SJSA1 (cell line): ENCODE measurements around the gene CDR2L. TPM values are rescaled to one million over a fixed set of nuclear protein-coding genes. Genes with fewer than 3 reads are reported as not detected.
"Not testable (repeated sequence)": the region's sequence is repeated elsewhere in the genome, so short reads cannot be mapped to it uniquely, and the experiment has no call there.

ENCODE experiments used
- DNase-seq, 2 experiments: peaks; one replicate each; pipeline ENCODE4 v3.0.0-alpha.2; 2015 to 2020; ENCODE audit warnings: low spot score in 2 of 2, low read depth in 1 of 2
- H3K27ac ChIP-seq: fragments of 250-450 bp; sonication (Bioruptor Pico); 2 replicates; pipeline ENCODE4 v1.5.1; 2020; ENCODE audit warnings: mild to moderate bottlenecking, moderate library complexity
- H3K27me3 ChIP-seq: fragments of 250-450 bp; sonication (Bioruptor Pico); replicated peaks from 2 replicates; pipeline ENCODE4 v1.5.1; 2020; ENCODE audit warnings: mild to moderate bottlenecking, moderate library complexity
- H3K36me3 ChIP-seq: fragments of 250-450 bp; sonication (Bioruptor Pico); 2 replicates; pipeline ENCODE4 v1.5.1; 2020; ENCODE audit warnings: mild to moderate bottlenecking
- H3K4me1 ChIP-seq: fragments of 250-450 bp; sonication (Bioruptor Pico); replicated peaks from 2 replicates; pipeline ENCODE4 v1.6.1; 2021; ENCODE audit warnings: mild to moderate bottlenecking
- H3K4me3 ChIP-seq: fragments of 250-450 bp; sonication (Bioruptor Pico); 2 replicates; pipeline ENCODE4 v1.5.1; 2020; ENCODE audit warnings: mild to moderate bottlenecking
- H3K9me3 ChIP-seq: fragments of 250-450 bp; sonication (Bioruptor Pico); replicated peaks from 2 replicates; pipeline ENCODE4 v1.5.1; 2020; ENCODE audit warnings: mild to moderate bottlenecking
- total RNA-seq: library from RNA; depleted of rRNA; stranded (reverse); fragments of >200 nt; shearing (Covaris generic); gene quantifications from 2 replicates; pipeline ENCODE4 v1.2.3, GENCODE V29; 2014

The CDR2L gene
- total RNA-seq, 1 experiment from 2014 or later = 9.6 TPM

DNA sequence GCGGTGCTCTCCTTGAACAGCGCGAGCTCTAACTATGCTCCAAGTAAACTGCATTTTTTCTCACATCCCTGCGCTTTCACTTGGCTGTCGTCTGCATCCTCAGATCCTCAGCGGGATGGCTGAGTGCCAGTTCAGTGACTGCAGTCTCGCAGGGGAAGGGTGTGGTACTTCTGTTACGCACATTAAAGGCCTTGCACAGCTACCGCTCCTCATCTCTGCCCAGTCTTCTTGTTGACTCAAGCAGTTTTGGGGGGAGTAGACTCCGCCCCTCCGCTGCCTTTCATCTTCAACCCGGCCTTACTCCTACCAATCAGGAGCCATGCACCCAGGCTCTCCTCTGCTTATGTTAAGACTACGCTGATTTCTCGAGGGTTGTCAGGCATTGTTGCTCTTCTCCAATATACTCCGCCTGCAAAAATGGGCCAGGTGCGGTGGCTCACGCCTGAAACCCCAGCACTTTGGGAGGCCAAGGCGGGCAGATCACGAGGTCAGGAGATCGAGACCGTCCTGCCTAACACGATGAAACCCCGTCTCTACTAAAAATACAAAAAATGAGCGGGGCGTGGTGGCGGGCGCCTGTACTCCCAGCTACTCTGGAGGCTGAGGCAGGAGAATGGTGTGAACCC, 49.3 kb downstream of the CDR2L start:
- no peak overlapping the region for H3K27ac ChIP-seq
- peaks cover 19% of the 10 kb centered on the region for H3K4me1 ChIP-seq
- no peak for DNase-seq
- peaks cover 45% of the 10 kb centered on the region for H3K36me3 ChIP-seq
- no peak overlapping the region for H3K4me3 ChIP-seq
- H3K27me3 ChIP-seq = no peaks in the 10 kb centered on the region
- H3K9me3 ChIP-seq = no peaks in the 10 kb centered on the region

DNA sequence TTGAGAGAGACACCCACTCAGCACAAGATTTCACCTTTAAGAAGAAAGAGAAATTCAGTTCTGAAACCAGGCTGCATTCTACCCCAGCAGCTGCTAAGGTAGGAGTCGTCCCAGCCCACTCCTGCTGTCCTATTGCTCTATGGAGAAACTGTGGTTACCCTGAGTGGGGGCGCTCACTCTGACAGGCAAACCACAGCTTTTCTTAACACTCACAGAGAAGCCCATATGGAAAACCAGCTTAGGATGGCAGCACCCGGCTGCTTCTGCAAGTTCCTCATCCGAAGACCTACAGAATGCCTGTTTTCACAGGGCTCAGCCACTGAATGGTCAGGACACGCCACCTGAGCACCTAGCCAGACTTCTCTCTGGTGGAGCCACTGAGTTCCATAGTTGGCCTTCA, 51.8 kb downstream of the CDR2L start:
- Histone ChIP-seq H3K27me3 (no peaks in the 10 kb centered on the region), H3K36me3 (peaks cover 51% of the 10 kb centered on the region), H3K4me1 (peaks cover 9% of the 10 kb centered on the region), H3K9me3 (no peaks in the 10 kb centered on the region), H3K4me3 (no peak overlapping the region), H3K27ac (no peak overlapping the region)
- DNase-seq = no peak

DNA sequence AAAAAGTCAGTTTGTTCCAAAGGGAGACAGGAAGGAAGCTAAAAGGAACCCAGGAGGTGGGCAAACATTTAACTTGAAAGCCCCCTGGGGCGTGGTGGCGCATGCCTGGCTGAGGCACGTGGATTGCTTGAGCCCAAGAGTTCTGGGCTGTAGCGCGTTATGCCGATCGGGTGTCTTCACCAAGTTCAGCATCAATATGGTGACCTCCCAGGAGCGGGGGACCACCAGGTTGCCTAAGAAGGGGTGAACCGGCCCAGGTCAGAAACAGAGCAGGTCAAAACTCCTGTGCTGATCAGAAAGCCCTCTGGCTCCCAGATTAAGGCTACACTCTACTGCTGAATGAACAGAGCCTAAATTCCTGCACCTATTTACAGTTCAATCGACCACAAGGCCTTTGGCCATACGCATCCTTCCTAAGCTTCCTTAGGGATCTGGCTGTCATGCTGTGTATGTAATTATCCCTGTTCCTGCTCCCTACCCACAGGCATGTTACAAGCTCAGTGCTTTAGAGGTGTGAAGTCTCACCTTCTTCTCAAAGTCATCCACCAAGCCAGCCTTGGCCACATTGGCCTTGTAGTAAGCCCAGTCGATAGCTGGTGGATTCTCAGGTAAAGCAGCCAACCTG, 54.3 kb downstream of the CDR2L start:
- DNase-seq = no peak
- Histone ChIP-seq H3K4me3 (no peak overlapping the region), H3K4me1 (0 out of 2 replicates have a peak, but pooled peaks cover 3% of the 10 kb centered on the region), H3K9me3 (no peaks in the 10 kb centered on the region), H3K36me3 (peaks cover 50% of the 10 kb centered on the region), H3K27me3 (no peaks in the 10 kb centered on the region), H3K27ac (no peak overlapping the region)

DNA sequence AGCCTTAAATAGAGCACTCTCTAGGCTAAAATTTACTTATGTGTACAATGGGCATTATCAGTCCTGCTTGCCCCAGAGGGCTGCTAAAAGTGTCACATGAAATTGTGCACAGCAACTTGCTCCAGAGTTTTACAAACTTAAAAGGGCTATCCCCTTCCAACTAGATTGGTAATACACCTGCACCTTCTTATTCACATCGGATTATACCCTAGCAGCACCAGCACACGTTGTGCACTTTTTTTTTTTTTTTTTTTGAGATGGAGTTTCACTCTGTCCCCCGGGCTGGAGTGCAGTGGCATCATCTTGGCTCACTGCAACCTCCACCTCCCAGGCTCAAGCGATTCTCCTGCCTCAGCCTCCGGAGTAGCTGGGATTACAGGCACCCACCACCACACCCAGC, 56.4 kb downstream of the CDR2L start:
- DNase-seq, H3K27ac ChIP-seq, H3K27me3 ChIP-seq, H3K9me3 ChIP-seq, H3K4me3 ChIP-seq: not testable (repeated sequence)
- peaks cover 15% of the 10 kb centered on the region for H3K4me1 ChIP-seq
- peaks cover 43% of the 10 kb centered on the region for H3K36me3 ChIP-seq

DNA sequence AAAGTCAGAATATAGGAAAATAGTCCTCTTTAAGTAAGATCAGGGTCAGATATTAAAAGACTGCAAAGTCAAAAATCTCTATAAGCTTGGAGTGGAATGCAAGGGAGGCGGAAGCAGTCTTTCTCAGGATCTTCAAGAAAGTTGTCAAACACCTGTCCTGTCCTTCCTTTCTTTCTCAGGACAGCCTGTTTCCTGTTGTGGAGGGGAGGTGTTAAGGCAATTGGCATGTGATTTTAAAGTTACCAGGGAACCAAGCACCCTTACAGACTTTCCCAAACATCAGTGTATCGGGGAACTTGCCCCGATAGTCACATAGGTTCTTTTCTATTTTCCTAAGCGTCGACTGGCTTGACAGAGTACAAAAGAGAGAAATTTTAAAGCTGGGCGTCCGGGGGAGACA, 57.3 kb downstream of the CDR2L start:
- peaks cover 43% of the 10 kb centered on the region for H3K36me3 ChIP-seq
- H3K4me1 ChIP-seq = peaks cover 16% of the 10 kb centered on the region
- no peak for DNase-seq
- no peaks in the 10 kb centered on the region for H3K27me3 ChIP-seq
- H3K4me3 ChIP-seq = no peak overlapping the region
- no peaks in the 10 kb centered on the region for H3K9me3 ChIP-seq
- H3K27ac ChIP-seq = no peak overlapping the region

DNA sequence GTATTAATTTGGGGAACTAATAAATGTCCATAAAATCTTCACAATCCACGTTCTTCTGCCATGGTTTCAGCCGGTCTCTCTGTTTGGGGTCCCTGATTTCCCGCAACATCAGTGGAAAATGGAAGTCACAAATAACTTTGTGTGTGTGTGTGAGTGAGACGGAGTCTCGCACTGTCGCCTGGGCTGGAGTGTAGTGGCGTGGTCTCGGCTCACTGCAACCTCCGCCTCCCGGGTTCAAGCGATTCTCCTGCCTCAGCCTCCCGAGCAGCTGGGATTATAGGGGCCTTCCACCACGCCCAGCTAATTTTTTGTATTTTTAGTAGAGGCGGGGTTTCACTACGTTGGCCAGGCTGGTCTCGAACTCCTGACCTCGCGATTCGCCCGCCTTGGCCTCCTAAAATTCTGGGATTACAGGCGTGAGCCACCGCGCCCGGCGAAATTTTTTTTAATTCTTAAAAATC, 58.5 kb downstream of the CDR2L start:
- H3K36me3 ChIP-seq = peaks cover 42% of the 10 kb centered on the region
- H3K27ac ChIP-seq = peak overlapping the region; percentile 36; the same call in 1 of the 2 replicates
- peaks cover 16% of the 10 kb centered on the region for H3K4me1 ChIP-seq
- peak in 1 of 2 experiments; percentile 23 for DNase-seq
- peak overlapping the region; percentile 81 for H3K4me3 ChIP-seq
- H3K9me3 ChIP-seq, H3K27me3 ChIP-seq: not testable (repeated sequence)

DNA sequence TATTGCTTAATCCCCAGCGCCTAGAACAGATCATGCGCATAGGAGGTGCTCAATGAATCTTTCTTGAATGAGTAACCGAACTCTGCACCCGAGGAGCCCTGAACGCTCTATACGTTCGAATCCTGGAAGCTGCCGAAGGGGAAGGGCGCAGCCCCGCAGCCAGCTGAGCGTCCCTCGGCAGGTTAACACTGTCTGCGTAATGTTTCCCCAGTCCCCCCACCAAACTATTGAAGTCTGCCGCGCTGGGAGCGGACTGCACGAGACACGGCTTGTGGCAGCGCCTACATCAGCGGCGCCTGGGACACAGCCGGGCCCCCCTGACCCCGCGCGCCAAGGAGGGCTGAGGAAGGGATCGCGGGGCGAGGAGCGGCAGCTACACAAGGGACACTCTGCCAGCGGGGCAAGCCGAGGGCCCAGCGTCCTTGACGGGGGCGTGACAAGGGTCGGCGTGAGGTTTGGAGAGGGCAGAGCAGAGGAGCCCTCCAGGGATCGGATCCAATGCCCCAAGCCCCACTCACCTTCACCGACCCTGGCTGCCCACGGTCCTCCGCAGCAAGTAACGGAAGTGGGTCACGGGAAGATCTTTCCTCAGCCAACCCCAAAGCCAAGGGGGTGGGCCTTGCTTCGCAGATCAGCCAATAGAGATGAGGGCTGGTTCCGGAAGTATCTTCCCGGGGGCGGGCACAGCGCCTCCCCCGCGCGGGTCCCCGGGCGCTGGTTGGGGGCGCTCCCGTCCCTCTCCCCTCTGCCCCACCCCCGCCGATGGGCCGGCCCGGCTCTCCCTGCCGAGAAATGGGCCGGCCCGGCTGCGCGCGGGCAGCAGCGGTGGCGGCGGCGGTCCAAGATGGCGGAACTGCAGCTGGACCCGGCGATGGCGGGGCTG, 59.2 kb downstream of the CDR2L start, which contains the start of the genes ATP5PD and KCTD2:
Gene ATP5PD (minus strand): TSS at position 563 of the 883 bp plus-strand sequence. CDS start 4,319 bp downstream, outside the sequence.
Gene KCTD2 (plus strand): TSS at position 819 of the 883 bp plus-strand sequence. CDS start 26 bp downstream, at position 845.
- peaks cover 16% of the 10 kb centered on the region for H3K4me1 ChIP-seq
- no peaks in the 10 kb centered on the region for H3K27me3 ChIP-seq
- peak within 1 kb of the TSS; percentile 36 for H3K27ac ChIP-seq
- peak; percentile 99 for DNase-seq
- H3K4me3 ChIP-seq = peak within 1 kb of the TSS; percentile 81
- no peaks in the 10 kb centered on the region for H3K9me3 ChIP-seq
- H3K36me3 ChIP-seq = peaks cover 39% of the 10 kb centered on the region

DNA sequence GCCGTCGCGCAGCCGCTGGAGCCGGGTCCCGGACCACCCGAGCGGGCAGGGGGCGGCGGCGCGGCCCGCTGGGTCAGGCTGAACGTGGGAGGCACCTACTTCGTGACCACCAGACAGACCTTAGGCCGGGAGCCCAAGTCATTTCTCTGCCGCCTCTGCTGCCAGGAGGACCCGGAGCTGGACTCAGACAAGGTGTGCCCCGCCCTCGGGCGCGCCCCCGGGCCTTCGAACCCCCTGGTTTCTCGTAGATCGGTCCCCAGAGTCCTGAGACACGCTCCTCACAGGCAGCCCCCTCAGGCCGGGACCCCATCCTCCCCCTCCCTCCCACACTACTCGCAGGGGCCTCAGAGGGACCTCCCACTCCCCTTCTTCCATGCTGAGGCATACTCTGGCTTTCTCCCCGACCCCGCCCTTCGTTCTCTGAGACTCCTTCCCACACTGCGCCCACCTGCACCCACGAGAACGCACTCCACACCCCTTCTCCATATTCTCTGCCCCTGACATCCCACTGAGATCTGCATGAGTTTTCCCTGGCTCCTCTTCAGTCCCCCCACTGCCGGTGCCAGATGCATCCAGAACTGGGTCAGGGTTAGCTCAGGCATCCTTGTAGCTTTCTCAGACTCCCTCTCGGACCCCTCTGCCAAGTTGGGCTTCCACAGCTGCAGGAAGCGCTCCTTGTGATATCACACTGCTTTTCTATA, 60.1 kb downstream of the CDR2L start:
- no peaks in the 10 kb centered on the region for H3K9me3 ChIP-seq
- DNase-seq = peak in 1 of 2 experiments; percentile 16
- peak overlapping the region; percentile 81 for H3K4me3 ChIP-seq
- H3K27ac ChIP-seq = no peak overlapping the region
- H3K4me1 ChIP-seq = peaks cover 16% of the 10 kb centered on the region
- peaks cover 40% of the 10 kb centered on the region for H3K36me3 ChIP-seq
- H3K27me3 ChIP-seq = no peaks in the 10 kb centered on the region

DNA sequence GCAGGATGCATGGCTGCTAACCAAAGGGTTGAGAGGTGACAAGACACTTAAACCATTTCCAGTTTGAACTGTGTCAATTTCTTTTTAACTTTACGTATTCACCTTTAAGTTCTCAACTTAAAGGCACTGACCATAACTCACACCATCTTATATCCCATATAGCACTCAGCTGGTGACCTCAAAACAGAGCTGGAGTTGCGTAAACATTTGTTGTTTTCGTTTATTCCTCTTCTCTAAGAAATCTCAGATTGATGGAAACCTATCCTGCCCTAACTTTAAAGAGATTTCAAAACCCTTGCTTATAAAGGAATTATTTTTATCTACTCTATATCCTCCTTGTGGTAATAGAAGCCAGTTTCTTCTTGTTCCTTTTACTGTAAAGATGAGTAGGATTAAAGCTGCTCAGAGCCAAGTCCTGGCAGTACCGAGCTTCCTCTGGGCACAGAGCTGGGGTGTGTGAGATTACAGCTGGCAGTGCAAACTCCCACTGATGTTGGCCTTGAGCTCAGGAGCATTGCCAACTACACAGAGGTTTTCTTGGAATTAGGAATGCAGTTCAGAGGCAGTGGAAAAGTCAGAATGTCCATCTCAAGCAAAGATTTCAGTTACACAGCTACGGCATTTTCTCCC, 60.9 kb downstream of the CDR2L start:
- Histone ChIP-seq H3K4me3 (peak overlapping the region; percentile 81), H3K27me3 (no peaks in the 10 kb centered on the region), H3K36me3 (peaks cover 47% of the 10 kb centered on the region), H3K27ac (no peak overlapping the region), H3K4me1 (peaks cover 16% of the 10 kb centered on the region), H3K9me3 (no peaks in the 10 kb centered on the region)
- no peak for DNase-seq

DNA sequence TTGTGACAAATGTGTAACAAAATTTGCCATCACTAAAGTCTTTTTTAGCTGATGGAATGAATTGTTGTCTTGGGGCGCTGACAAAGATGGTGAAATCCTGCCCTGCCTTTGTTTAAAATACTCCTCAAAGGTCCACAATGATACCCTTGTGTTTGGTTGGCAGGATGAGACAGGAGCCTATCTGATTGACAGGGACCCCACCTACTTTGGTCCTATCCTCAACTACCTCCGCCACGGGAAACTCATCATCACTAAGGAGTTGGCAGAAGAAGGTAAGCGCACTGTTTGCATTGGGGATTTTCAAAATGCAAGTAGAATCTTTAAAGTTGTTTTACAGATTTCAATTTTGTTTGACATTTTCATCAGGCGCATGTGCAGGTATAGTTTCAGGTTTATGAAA, 61.6 kb downstream of the CDR2L start:
- Histone ChIP-seq H3K9me3 (no peaks in the 10 kb centered on the region), H3K4me1 (peaks cover 16% of the 10 kb centered on the region), H3K4me3 (no peak overlapping the region), H3K27me3 (no peaks in the 10 kb centered on the region), H3K36me3 (peaks cover 52% of the 10 kb centered on the region), H3K27ac (no peak overlapping the region)
- DNase-seq = no peak

DNA sequence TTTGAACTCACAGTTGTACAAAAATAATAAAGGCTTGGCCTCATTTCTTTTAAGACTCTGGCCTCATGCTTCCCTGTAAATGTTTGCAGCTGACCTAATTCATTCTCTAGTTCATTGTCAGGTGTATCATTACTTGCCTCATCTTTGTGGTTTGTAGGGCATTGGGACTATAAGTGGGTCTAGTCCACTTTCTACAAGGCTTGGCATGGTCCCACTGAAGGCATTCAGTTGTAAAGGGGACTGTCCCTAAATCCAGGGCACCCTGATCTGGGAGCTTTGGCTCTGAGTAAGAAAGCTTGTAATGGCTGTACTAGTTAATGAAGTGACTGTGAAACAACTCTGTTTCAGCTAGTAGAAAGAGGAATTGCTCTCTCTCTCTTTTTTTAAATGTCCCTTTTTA, 62.3 kb downstream of the CDR2L start:
- Histone ChIP-seq H3K27me3 (no peaks in the 10 kb centered on the region), H3K27ac (no peak overlapping the region), H3K9me3 (no peaks in the 10 kb centered on the region), H3K4me3 (no peak overlapping the region), H3K4me1 (peaks cover 16% of the 10 kb centered on the region), H3K36me3 (peaks cover 55% of the 10 kb centered on the region)
- DNase-seq = no peak

DNA sequence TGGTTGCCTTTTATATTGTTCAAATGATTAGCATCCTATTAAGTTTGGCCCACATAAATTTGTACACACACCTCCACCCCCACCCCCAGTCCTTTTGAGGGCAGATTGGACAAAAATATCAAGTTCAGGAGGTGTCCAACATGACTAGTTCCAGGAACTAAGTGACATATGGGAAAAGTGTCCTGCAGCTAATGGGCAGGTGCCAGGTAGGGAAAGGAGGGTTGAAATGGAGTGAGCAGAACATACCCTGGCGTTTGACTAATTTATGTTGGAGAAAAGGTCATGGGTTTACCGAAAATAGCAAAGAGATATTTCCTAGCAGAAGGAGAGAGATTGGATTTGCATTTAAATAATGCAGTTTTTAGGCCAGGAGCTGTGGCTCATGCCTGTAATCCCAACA, 64.5 kb downstream of the CDR2L start:
- Histone ChIP-seq H3K4me1 (peaks cover 13% of the 10 kb centered on the region), H3K27ac (no peak overlapping the region), H3K9me3 (no peaks in the 10 kb centered on the region), H3K36me3 (peaks cover 67% of the 10 kb centered on the region), H3K4me3 (no peak overlapping the region), H3K27me3 (no peaks in the 10 kb centered on the region)
- no peak for DNase-seq
